HEK293T (cell line): ENCODE measurements around the gene CKM.

Experiments used
- CTCF ChIA-PET: fragments of 350-600 bp; formaldehyde crosslinking; extraction: SDS; loops from one replicate; lab custom pipeline; 2021; ENCODE audit warnings: antibody characterized with exemption, inconsistent platforms; lab: Yijun Ruan, JAX
- POLR2A ChIA-PET: fragments of 350-600 bp; formaldehyde crosslinking; extraction: SDS; loops from one replicate; lab custom pipeline; 2020; ENCODE audit warnings: antibody characterized with exemption, inconsistent platforms; lab: Yijun Ruan, JAX
- DNase-seq: peaks from one replicate; pipeline ENCODE4 v3.0.0; 2012; ENCODE audit warnings: mixed read lengths; ENCODE audit errors: extremely low spot score
- ARNT ChIP-seq: fragments of 450-650 bp; IDR thresholded peaks from 2 replicates; pipeline ENCODE4 v1.6.1; 2017; ENCODE audit warnings: mild to moderate bottlenecking
- BHLHE40 ChIP-seq: fragments of 450-650 bp; IDR thresholded peaks from 2 replicates; pipeline ENCODE4 v1.6.1; 2016; ENCODE audit warnings: mild to moderate bottlenecking, moderate library complexity, borderline replicate concordance
- CTBP1 ChIP-seq: fragments of 450-650 bp; IDR thresholded peaks from 2 replicates; pipeline ENCODE4 v1.6.1; 2016; ENCODE audit warnings: borderline replicate concordance
- ELF4 ChIP-seq: fragments of 450-650 bp; IDR thresholded peaks from 2 replicates; pipeline ENCODE4 v1.6.1; 2017; ENCODE audit warnings: antibody characterized with exemption
- FOXA1 ChIP-seq: fragments of 450-650 bp; IDR thresholded peaks from 2 replicates; pipeline ENCODE4 v1.6.1; 2016; ENCODE audit warnings: mild to moderate bottlenecking
- FOXK2 ChIP-seq: fragments of 450-650 bp; IDR thresholded peaks from 2 replicates; pipeline ENCODE4 v1.6.1; 2016; ENCODE audit warnings: mild to moderate bottlenecking
- FOXM1 ChIP-seq: fragments of 450-650 bp; IDR thresholded peaks from 2 replicates; pipeline ENCODE4 v1.6.1; 2017; ENCODE audit warnings: mild to moderate bottlenecking, borderline replicate concordance
- HDGF ChIP-seq: fragments of 450-650 bp; IDR thresholded peaks from 2 replicates; pipeline ENCODE4 v1.6.1; 2017; ENCODE audit warnings: antibody characterized with exemption, borderline replicate concordance
- L3MBTL2 ChIP-seq: fragments of 450-650 bp; conservative IDR thresholded peaks from 2 replicates; pipeline ENCODE4 v1.6.1; 2016; ENCODE audit warnings: mild to moderate bottlenecking
- LEF1 ChIP-seq: fragments of 450-650 bp; IDR thresholded peaks from 2 replicates; pipeline ENCODE4 v1.6.1; 2017; ENCODE audit warnings: mild to moderate bottlenecking, borderline replicate concordance
- NFRKB ChIP-seq: fragments of 450-650 bp; IDR thresholded peaks from 2 replicates; pipeline ENCODE4 v1.6.1; 2016; ENCODE audit warnings: mild to moderate bottlenecking, moderate library complexity
- SP1 ChIP-seq: fragments of 450-650 bp; IDR thresholded peaks from 2 replicates; pipeline ENCODE4 v1.6.1; 2017
- SUZ12 ChIP-seq: fragments of 450-650 bp; IDR thresholded peaks from 2 replicates; pipeline ENCODE4 v1.6.1; 2016; ENCODE audit warnings: mild to moderate bottlenecking
- TARDBP ChIP-seq: fragments of 450-650 bp; IDR thresholded peaks from 2 replicates; pipeline ENCODE4 v1.6.1; 2016
- ZNF384 ChIP-seq: fragments of 450-650 bp; IDR thresholded peaks from 2 replicates; pipeline ENCODE4 v1.6.1; 2016
- TF ChIP-seq, protein P1 (sequence below): fragments of 450-650 bp; IDR thresholded peaks from 2 replicates; pipeline ENCODE4 v1.6.1; 2016

Gene CKM

DNA sequence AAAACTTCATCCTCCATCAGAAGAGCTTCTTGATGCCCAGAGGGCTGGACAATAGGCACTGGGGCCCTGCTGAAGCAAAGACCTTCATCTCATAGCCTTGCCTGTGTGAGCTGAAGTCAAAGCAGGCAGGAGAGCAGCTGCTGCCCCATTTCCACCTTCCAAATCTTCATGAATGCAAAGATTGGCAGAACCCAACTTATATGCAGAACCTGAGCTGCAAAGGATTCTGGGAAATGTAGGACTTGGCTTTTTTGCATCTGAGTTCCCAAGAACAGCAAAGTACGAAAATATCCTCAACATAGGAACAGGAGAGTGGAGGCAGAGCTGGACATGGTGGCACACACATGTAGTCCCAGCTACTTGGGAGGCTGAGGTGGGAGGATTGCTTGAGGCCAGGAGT is 30.8 kb downstream of the CKM start:
- no peak for DNase-seq
- CTCF ChIA-PET, result no interaction called here
- POLR2A ChIA-PET, result no interaction called here
- TF ChIP-seq SUZ12 (no peak), L3MBTL2 (no peak), HDGF (no peak), NFRKB (no peak), FOXM1 (no peak), LEF1 (no peak), ARNT (no peak)
- TF ChIP-seq, protein P1, sequence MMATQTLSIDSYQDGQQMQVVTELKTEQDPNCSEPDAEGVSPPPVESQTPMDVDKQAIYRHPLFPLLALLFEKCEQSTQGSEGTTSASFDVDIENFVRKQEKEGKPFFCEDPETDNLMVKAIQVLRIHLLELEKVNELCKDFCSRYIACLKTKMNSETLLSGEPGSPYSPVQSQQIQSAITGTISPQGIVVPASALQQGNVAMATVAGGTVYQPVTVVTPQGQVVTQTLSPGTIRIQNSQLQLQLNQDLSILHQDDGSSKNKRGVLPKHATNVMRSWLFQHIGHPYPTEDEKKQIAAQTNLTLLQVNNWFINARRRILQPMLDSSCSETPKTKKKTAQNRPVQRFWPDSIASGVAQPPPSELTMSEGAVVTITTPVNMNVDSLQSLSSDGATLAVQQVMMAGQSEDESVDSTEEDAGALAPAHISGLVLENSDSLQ, result no peak

DNA sequence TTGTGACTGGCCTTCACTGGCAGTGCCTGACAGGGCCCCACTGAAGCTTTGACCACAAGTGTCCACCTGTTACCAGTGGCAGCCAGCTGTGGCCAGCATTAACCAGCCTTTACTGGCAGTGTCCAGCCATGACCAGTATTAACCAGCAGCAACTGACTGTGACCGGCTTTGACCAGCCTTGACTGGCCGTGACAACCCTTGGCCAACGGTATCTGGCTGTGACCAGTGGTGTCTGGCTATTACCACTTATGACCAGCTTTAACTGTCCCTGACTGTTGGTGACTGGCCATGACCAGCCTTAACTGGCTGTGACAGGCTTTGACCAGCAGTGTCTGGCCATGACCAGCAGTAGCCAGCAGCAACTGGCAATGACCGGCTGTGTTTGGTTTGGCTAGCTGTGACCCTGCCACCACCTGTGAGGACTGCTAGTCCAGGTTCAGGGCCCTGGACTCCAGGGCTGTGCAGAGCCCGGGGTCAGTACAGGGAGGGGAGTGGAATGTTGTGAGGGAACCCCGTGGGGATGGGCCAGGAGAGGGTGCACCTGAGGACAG is 32.2 kb downstream of the CKM start:
- DNase-seq, result no peak
- ChIA-PET POLR2A (interaction anchor here (1.4 kb wide), 1 partner anchor 10 kb away, joined by 4 read pairs; no protein-coding TSS in a partner anchor), CTCF (no interaction called here)
- TF ChIP-seq CTBP1, result no peak
- TF ChIP-seq BHLHE40, result no peak
- TF ChIP-seq NFRKB, result no peak
- no peak for TF ChIP-seq FOXK2
- TF ChIP-seq TARDBP, result no peak
- TF ChIP-seq ELF4, result no peak
- TF ChIP-seq SUZ12, result no peak
- TF ChIP-seq L3MBTL2, result no peak
- no peak for TF ChIP-seq ARNT

DNA sequence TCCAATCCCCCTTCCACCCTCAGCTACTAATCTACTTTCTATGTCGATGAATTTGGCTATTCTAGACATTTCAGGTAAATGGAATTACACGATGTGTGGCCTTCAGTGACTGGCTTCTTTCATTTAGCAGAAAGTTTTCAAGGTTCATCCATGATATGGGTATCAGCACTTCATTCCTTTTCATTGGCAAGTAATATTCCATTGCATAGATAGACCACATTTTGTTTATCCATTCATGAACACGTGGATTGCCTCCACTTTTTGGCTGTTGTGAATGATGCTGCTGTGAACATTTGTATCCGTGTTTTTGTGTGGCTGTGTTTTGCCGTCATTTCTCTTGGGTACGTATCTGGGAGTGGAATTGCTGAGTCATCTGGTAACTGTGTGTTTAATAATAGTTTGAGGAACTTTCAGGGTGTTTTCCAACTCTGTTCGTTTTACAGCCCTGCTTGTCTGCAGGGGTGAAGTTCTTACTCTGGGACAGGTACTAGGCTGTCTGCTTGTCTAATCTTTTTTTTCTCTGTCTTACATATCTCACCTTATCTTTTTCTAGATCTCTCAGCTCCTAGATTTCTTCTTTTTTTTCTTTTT is 39.1 kb downstream of the CKM start:
- TF ChIP-seq ARNT (no peak), ELF4 (no peak), ZNF384 (no peak), HDGF (no peak), BHLHE40 (no peak), NFRKB (no peak), L3MBTL2 (no peak), FOXK2 (no peak), FOXA1 (no peak), FOXM1 (no peak), TARDBP (no peak), CTBP1 (no peak), SUZ12 (no peak), SP1 (no peak), LEF1 (no peak)
- TF ChIP-seq, protein P1, result no peak
- POLR2A ChIA-PET, result no interaction called here
- DNase-seq, result no peak
- CTCF ChIA-PET, result no interaction called here

DNA sequence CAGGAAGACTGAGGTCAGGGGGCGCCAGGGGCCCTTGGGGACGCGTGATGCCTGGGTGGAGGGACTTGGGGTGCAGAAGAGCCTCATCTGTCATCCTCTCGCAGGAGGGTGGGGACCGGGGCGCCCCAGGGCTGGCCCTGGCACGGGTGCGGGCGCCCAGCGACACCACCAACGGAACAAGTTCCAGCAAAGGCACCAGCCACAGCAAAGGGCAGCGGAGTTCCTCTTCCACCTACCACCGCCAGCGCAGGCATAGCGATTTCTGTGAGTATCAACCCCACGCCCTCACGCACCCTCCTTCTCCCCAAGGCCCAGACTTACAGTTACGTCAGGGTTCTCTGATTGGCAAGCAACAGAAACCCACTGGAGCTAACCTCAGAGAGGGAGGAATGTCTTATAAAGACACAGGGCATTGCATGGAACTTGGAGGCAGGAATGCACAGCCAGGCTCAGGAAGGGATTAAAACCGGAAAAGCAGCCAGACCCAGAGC is 42.2 kb downstream of the CKM start:
- ChIA-PET POLR2A (no interaction called here), CTCF (no interaction called here)
- no peak for DNase-seq
- no peak for TF ChIP-seq NFRKB
- TF ChIP-seq FOXM1, result no peak
- TF ChIP-seq ZNF384, result no peak

DNA sequence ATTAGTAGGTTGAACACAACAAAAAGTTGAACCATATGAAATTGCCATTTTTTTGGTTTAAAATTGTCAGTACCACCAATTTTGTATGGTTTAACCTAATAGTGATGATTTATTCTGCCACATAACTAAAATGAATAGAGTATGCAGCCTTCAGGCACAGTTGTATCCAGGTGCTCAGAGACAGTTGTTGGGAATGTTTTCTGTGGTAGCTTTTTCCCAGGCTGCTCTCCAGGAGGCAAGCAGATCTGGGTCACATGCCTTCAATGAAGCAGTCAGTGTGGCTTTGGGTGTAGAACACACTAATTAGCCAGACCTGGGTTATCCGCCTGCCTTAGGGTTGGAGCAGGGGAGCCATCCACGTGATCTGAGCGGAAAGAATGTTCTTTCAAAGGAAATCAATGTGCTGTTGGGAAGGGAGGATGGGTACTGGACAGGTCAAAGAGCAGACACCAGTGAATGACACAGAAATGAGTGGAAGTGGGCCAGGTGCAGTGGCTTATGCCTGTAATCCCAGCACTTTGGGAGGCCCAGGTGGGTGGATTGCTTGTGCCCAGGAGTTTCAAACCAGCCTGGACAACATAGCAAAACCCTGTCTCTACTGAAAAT is 43.0 kb downstream of the CKM start:
- DNase-seq, result no peak
- TF ChIP-seq CTBP1, result no peak
- TF ChIP-seq ELF4, result no peak
- no peak for TF ChIP-seq FOXK2
- TF ChIP-seq L3MBTL2, result no peak
- TF ChIP-seq FOXA1, result no peak
- TF ChIP-seq SUZ12, result no peak
- no peak for TF ChIP-seq NFRKB
- no peak for TF ChIP-seq LEF1
- no peak for TF ChIP-seq TARDBP
- ChIA-PET POLR2A (no interaction called here), CTCF (no interaction called here)

DNA sequence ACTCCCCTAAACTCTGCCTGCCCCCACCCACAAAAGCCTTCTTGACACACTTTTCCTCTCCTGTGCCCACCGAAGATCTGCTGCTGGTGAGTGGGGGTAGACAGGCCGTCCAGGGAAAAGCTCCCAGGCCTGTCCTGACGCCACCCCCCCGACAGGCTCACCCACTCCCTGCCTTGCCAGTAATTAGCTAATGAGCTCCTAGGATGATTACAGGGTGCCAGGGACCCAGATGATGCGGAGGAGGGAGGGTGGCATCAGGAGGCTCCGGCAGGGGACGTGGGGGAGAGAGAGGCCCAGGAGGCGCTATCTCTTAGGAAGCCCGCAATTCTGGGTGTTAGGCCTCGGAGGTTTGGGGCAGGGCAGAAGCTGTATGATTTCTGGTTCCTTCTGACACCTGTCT is 44.6 kb downstream of the CKM start:
- ChIA-PET POLR2A (interaction anchor here (0.9 kb wide), 1 partner anchor 23 kb away, joined by 4 read pairs; no protein-coding TSS in a partner anchor), CTCF (no interaction called here)
- TF ChIP-seq ZNF384 (no peak), TARDBP (no peak), HDGF (no peak), SUZ12 (no peak), FOXA1 (no peak), ELF4 (no peak), ARNT (no peak), FOXK2 (no peak), FOXM1 (no peak), LEF1 (no peak), NFRKB (no peak), CTBP1 (no peak), L3MBTL2 (no peak)
- TF ChIP-seq, protein P1, result no peak
- DNase-seq, result no peak
